Cerebellar cortex (tissue), 1 donor: ENCODE results near the gene IGFBPL1.
"Not testable (repeated sequence)": the region's sequence is repeated elsewhere in the genome, so short reads cannot be mapped to it uniquely, and the experiment has no call there.

ENCODE experiments used
- DNase-seq: peaks from one replicate; pipeline ENCODE4 v3.0.0-alpha.2; 2015; ENCODE audit warnings: low spot score

IGFBPL1 gene

DNA sequence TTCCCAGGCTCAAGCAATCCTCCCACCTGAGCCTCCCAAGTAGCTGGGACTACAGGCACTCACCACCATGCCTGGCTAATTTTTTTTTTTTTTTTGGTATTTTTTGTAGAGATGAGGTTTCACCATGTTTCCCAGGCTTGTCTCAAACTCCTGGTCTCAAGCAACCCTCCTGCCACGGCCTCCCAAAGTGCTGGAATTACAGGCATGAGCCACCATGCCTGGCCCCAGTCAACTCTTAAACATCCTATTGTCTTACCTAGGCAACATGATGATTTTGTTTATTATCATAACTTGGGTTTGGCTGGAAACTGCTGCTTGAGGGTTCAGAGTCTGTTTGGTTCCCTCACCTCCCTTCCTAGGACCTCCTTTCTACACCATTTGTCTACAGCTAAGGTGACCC is 25.1 kb downstream of the IGFBPL1 start:
- DNase-seq, result not testable (repeated sequence)

GRCh38 chr9:38396371-38396671 is 27.9 kb downstream of the IGFBPL1 start:
- no peak for DNase-seq

DNA sequence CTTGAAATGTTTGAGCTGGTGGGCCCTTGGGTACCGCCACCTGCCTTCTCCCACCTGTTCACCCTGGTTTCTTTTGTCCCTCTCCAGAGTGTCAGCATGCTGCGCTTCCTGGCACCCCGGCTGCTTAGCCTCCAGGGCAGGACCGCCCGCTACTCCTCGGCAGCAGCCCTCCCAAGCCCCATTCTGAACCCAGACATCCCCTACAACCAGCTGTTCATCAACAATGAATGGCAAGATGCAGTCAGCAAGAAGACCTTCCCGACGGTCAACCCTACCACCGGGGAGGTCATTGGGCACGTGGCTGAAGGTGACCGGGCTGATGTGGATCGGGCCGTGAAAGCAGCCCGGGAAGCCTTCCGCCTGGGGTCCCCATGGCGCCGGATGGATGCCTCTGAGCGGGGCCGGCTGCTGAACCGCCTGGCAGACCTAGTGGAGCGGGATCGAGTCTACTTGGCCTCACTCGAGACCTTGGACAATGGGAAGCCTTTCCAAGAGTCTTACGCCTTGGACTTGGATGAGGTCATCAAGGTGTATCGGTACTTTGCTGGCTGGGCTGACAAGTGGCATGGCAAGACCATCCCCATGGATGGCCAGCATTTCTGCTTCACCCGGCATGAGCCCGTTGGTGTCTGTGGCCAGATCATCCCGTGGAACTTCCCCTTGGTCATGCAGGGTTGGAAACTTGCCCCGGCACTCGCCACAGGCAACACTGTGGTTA is 28.4 kb downstream of the IGFBPL1 start:
- no peak for DNase-seq

GRCh38 chr9:38394416-38394815 is 29.8 kb downstream of the IGFBPL1 start:
- DNase-seq, result no peak

DNA sequence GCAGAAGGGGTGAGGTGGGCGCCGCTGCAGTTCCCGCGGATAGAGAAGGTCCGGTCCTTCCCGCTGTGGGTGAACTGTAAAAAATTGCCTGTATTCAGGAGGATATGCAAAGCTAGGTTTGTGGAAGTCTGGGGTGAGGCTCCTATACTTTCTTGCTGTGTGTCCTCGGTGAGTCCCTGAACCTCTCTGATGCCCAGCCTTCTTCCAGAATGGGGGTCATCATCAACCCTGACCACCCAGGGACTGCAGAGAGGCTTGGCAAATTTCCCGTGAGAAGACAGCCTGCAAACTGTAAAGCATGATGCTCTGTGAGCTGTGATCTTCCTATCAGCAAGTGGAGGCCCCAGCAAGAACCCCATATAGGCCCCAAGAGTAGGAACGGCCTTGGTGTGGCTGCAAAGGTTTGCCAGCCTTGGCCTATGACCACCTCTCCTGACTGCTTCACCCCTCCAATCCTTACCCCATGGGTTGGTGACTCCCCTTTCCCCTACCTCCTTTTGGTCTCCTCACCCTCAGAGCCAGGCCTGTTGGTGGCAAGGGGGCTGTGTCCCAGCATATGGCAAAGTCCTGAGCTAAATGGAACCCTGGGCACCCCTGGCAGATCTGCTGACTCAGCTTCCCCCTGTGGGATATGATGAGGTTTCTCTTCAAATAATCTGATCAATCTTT is 31.0 kb downstream of the IGFBPL1 start:
- peak; percentile 4 for DNase-seq

GRCh38 chr9:38392235-38393127 is 31.8 kb downstream of the IGFBPL1 start, which contains the start of gene ALDH1B1:
Gene ALDH1B1, plus strand, starts transcription at chr9:38392702. Its CDS starts 3,047 bp downstream, at chr9:38395749.
- DNase-seq, result peak; percentile 77

DNA sequence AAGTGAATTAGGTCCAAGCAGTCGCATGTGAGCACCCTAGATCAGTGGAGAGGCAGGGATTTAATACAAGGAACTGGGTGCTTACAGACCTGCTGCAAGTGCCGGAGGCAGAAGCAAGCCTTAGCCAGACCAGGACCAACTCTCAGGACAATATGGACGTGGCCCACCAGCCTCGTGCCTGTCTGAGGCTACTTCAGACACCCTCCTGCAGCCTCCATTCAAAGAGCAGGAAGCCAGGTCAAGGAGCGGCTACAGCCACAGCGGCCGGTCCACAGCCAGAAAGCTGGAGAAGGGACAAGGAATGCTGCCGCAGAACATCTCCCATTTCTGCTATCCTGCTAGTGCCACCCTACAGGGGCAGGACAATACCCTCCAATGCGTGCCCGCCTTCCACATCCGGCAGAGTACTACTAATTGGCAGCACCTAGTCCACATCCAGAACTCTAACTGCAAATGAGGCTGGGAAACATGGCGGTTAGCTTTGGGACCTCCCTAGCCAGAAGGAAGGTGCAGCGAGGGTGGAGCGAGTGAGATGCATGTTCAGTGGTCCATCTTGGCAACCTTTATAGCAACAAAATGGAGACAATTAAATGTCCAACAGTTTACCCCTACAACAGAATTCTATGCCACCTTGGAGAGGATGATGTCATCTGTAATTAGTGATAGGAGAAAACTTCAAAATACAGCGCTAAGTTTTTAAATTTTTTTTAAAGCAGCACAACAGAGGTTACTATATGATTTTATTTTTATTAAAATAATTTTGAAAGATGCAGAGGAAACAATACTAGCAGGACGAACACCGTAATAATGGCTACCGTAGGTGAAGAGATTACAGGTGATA is 32.8 kb downstream of the IGFBPL1 start:
- no peak for DNase-seq

DNA sequence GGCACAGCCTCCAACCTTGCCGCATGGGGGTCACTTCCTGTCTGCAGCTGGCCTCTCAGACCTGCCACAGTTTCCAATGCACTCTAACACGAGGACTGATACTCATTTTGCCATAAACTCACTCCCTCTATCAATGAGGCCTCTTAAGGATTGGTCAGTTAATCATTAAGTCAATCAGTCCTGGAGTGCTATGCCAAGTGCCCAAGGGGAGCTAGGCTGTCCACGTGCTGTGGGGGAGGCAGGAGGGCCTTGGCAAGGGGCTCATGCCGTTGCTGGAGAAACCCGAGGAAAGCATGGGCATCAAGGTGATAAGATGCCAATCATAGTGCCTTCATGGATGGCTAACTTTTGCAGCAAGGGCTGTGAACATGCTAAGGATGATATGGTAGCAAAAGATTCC is 33.4 kb downstream of the IGFBPL1 start:
- no peak for DNase-seq

- no peak for DNase-seq
Measured at GRCh38 chr9:38390442-38390841, 33.8 kb downstream of the IGFBPL1 start.

- no peak for DNase-seq
Measured at GRCh38 chr9:38389313-38389712, 34.9 kb downstream of the IGFBPL1 start.

DNA sequence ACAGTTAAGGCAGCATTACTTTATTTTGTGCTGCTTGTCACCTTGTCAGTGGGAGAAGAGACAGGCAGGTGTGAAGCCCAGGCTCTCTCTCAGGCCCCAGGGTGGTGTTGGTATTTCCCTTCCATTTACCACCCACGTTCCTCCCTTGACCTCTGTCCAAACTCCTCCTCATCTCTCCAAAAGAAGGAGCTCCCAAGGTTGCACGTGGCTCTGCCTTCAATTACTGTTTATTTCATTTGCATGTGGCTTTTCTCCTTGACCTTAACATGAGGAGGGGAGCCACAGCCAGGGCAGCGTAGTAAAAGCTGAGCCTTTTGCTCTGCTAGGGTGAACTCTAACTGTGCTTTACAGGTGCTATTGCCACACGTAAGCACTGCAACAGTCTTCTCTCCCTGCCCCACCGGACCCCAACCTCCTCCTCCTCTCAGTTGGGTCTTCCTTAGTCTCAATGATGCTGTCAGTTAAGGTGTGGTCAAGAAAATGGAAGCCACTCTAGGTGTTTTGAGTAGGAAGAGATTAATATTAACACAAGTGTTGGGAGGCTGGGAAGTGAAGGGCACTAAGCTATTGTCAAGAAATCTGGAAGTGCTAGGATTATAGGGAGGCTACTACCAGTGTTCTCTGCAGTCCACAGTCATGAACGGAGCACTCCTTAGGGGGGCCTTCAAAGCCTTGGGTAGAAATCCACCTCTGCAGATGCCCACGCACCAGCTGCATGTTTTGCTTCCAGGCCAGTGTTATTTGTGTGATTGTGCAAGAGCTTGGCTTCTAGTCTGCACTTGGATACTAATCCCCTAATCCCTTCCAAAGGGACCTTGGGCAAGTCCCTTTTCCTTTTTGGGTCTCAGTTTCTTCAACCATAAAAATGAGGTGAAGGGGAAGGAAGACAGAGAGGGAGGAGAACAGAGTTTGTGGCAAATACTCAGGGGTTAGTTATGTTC is 35.7 kb downstream of the IGFBPL1 start:
- no peak for DNase-seq

GRCh38 chr9:38387751-38388150 is 36.5 kb downstream of the IGFBPL1 start:
- DNase-seq, result no peak

DNA sequence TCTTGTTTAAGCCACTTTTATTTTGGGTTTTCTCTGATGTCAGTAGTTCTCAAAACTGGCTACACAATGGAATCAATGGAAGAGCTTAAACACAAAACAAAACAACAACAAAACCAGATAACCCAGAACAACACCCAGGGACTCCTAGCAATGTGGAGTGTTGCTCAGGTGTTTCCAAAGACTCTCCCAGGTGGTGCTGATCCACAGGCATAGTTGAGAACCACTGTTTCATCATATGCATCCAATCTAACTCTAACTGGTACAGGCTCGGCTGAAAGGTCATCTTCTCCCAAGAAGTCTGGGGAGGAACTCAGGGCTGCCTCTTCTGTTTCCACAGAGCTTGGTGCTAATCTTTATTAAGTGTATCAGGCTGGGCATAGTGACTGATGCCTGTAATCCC is 37.2 kb downstream of the IGFBPL1 start:
- no peak for DNase-seq

DNA sequence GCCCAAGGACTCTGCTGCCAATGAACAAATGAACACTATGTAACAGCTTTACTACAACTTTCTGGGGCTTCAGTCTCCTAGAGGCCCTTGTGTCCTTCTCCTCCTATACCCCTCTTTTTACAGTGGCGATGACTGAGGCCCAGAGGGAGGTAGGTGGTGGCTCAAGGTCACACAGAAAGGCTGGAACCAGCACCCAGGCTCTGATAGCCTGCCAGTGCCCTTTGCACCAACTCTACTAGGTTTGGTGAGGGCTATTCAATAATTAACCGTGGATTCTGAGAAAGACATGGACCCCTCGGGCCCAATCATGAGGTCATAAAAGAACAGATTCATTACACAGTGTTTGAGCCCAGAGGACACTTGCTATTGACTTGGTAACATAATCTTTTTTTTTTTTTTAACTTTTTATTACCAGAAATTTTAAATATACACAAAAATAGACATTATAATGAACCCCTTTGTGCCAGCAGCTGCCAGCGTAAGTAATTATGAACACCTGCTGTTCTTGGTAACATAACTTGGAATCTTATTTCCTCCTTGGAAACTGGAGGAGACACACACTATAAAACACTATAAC is 37.8 kb downstream of the IGFBPL1 start:
- DNase-seq, result no peak

- no peak for DNase-seq
Measured at GRCh38 chr9:38385896-38386295, 38.4 kb downstream of the IGFBPL1 start.

DNA sequence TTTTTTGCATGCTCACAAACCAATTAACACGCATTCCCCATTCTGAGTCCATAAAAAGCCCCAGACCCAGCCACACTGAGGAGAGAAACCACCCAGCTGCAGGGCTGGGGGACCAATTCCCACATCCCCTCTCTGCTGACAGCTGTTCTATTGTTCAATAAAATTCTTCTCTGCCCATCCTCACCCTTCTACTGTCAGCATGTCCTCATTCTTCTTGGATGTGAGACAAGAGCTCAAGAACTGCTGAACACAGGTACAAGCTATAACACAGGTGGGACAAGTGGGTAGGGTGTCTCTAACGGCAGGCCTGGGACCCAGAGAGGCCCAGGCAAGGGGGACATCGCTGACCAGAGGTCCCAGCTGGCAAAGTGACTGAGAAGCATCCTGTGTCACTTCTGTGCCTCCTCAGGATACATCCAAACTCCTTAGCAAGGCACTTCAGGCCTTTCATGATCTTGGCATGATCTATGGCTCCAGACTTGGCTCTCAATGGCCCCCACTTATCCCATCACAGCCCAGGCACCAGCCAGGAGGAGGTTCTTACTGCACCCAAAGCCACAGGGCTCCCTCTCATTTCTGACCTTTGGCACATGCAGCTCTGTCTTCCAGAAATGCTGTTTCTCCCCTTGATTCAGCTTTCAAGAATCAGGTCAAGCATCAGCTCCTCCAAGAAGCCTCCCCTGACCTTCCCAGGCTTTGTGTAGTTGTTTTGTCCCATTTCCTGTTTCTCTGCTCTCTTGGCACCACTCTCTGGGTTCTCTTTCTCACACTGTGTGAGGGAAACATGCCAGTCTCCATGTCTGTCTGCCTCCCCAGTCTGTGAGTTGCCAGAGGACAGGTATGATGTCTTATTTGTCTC is 39.0 kb downstream of the IGFBPL1 start:
- no peak for DNase-seq

DNA sequence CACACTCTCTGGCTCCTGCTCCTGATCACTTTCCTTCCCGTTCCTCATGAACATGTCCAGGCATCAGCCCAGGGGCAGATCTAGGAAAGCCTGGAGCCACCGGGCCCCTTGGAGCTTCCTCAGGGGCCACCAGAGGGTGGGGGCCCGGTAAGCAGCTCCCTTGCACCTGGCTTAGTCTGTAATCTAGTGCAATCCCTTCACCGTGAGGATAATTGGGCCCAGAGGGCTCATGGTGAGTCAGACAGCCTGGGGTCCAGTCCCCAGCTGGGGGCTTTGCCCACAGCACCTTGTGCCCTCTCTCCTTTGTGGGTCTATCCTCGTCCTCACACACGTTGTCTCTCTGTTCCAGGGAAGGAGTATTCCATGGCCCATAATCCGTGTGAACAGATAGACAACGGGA is 42.1 kb downstream of the IGFBPL1 start:
- no peak for DNase-seq

- DNase-seq, result no peak
Measured at GRCh38 chr9:38380872-38381534, 43.3 kb downstream of the IGFBPL1 start.
